Peyer's patch (tissue), 4 donors: ENCODE measurements around the gene CPSF3. TPM values are rescaled to one million over a fixed set of nuclear protein-coding genes. Genes with fewer than 3 reads are reported as not detected.

ENCODE experiments used
- DNase-seq, 3 donors: peaks; one replicate each; pipeline ENCODE4 v3.0.0-alpha.2; 2017 to 2019
- H3K27ac ChIP-seq, 4 donors: fragments of 200-600 bp; sonication (generic); one replicate each; pipeline ENCODE4 v1.5.1; 2016 to 2019
- H3K27me3 ChIP-seq, 2 donors: fragments of 200-600 bp; sonication (generic); one replicate each; pipeline ENCODE4 v1.5.1; 2019
- H3K36me3 ChIP-seq, 3 donors: fragments of 200-600 bp; sonication (generic); one replicate each; pipeline ENCODE4 v1.5.1; 2016 to 2019
- H3K4me1 ChIP-seq, 4 donors: fragments of 200-600 bp; sonication (generic); one replicate each; pipeline ENCODE4 v1.5.1; 2016 to 2019
- H3K4me3 ChIP-seq, 4 donors: fragments of 200-600 bp; sonication (generic); 1 replicate in 3 of 4; 2 replicates in 1 of 4; pipeline ENCODE4 v1.5.1; 2016 to 2019; ENCODE audit warnings: mild to moderate bottlenecking in 1 of 4
- H3K9me3 ChIP-seq, 4 donors: fragments of 200-600 bp; sonication (generic); one replicate each; pipeline ENCODE4 v1.5.1; 2016 to 2019; ENCODE audit warnings: mild to moderate bottlenecking in 1 of 4
- CTCF ChIP-seq, 6 experiments: fragments of 450-650 bp in 4 of 6; fragments of 200-600 bp in 2 of 6; sonication (generic) in 1 of 6; IDR thresholded peaks; one replicate each; pipeline ENCODE4 v1.5.1; 2017 to 2019; ENCODE audit warnings: antibody characterized with exemption in 6 of 6, mild to moderate bottlenecking in 3 of 6, moderate library complexity in 1 of 6
- POLR2A ChIP-seq, 2 donors: fragments of 450-650 bp; IDR thresholded peaks; one replicate each; pipeline ENCODE4 v1.5.1; 2017; ENCODE audit warnings: antibody characterized with exemption in 2 of 2, mild to moderate bottlenecking in 2 of 2, moderate library complexity in 2 of 2
- total RNA-seq, 4 donors: library from RNA; depleted of rRNA; stranded (reverse); fragments of >200 nt; gene quantifications; one replicate each; pipeline ENCODE4 v1.1.0, GENCODE V29; 2016

CPSF3 gene
- total RNA-seq, 4 donors from 2014 or later = 20.1 to 57.8 (median 32.0) TPM

DNA sequence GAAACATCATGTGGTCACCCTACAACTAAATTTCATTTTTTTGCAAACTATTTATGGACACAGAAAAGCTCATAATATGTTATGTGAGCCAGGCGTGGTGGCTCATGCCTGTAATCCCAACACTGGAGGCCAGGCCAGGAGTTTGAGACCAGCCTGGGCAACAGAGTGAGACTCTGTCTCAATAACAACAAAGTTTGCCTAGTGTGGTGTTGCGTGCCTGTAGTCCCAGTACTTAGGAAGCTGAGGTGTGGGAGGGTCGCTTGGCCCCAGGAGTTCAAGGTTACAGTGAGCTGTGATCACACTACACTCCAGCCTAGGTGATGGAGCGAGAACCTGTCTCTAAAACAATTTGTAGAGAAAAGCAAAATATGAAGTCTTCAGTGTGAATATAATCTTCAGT, 56.7 kb downstream of the CPSF3 start:
- Histone ChIP-seq H3K4me1 (peaks cover 0 to 16% (median 5%) of the 10 kb centered on the region in 4 donors), H3K36me3 (peaks cover 0 to 67% (median 0%) of the 10 kb centered on the region in 3 donors), H3K27ac (no peak overlapping the region), H3K4me3 (no peak overlapping the region), H3K9me3 (no peaks in the 10 kb centered on the region), H3K27me3 (no peaks in the 10 kb centered on the region)
- TF ChIP-seq CTCF (IDR thresholded peaks at IDR 0.05) = no peak
- TF ChIP-seq POLR2A (IDR thresholded peaks at IDR 0.05) = no peak
- DNase-seq = no peak

DNA sequence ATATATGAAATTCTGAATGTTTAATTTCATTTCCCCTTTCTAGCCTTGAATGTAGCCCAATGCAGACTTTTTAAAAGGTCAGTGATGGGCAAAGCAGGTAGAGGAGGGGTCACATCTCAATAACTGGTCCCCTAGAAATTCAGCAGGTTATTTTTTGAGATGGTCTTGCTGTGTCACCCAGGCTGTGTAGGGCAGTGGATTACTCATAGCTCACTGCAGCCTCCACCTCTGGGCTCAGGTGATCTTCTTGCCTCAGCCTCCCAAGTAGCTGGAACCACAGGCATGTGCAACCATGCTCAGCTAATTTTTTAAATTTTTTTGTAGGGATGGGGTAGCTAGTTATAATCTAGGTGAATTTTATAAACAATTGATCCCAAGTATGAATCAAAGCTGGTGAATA, 59.7 kb downstream of the CPSF3 start:
- H3K36me3 ChIP-seq = peaks cover 0 to 90% (median 0%) of the 10 kb centered on the region in 3 donors
- no peak for TF ChIP-seq POLR2A (IDR thresholded peaks at IDR 0.05)
- TF ChIP-seq CTCF (IDR thresholded peaks at IDR 0.05) = no peak

GRCh38 chr2:9484533-9484932, 61.1 kb downstream of the CPSF3 start:
- Histone ChIP-seq H3K27me3 (no peaks in the 10 kb centered on the region), H3K4me1 (no peaks in the 10 kb centered on the region), H3K9me3 (no peaks in the 10 kb centered on the region), H3K36me3 (peaks cover 0 to 95% (median 0%) of the 10 kb centered on the region in 3 donors), H3K4me3 (no peak overlapping the region), H3K27ac (no peak overlapping the region)
- DNase-seq = no peak
- TF ChIP-seq POLR2A (IDR thresholded peaks at IDR 0.05) (no peak), CTCF (IDR thresholded peaks at IDR 0.05) (no peak)

More for the DNA sequence above, 59.7 kb downstream of the CPSF3 start:
- no peaks in the 10 kb centered on the region for H3K9me3 ChIP-seq
- H3K4me1 ChIP-seq = no peaks in the 10 kb centered on the region
- DNase-seq = no peak
- no peak overlapping the region for H3K4me3 ChIP-seq
- no peaks in the 10 kb centered on the region for H3K27me3 ChIP-seq
- H3K27ac ChIP-seq = no peak overlapping the region

GRCh38 chr2:9488583-9489547, 65.4 kb downstream of the CPSF3 start:
- no peaks in the 10 kb centered on the region for H3K4me1 ChIP-seq
- TF ChIP-seq POLR2A (IDR thresholded peaks at IDR 0.05) (no peak), CTCF (IDR thresholded peaks at IDR 0.05) (no peak)
- H3K27me3 ChIP-seq = no peaks in the 10 kb centered on the region
- DNase-seq = no peak
- peaks cover 0 to 100% (median 0%) of the 10 kb centered on the region in 3 donors for H3K36me3 ChIP-seq
- H3K27ac ChIP-seq = no peak overlapping the region
- H3K4me3 ChIP-seq = no peak overlapping the region
- H3K9me3 ChIP-seq = no peaks in the 10 kb centered on the region

DNA sequence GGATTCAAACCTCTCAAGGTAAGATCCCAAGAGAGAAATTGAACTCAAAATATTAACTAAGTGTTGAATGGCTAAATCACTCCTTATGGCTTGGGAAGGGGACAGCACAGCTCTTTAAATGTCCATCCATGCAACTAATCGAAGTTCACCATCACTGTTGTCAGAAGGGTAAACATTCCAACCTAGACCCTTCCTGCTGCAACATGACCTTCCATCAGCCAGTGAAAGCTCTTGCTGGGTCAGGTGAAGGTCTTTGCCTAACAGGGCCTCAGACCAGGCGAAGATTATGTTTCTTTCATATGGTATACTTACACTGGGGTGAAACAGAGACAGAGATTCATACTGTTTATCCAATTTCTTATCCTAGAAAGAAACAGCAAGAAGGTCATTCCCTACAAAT, 67.3 kb downstream of the CPSF3 start:
- Histone ChIP-seq H3K36me3 (peaks cover 0 to 96% (median 0%) of the 10 kb centered on the region in 3 donors), H3K27ac (no peak overlapping the region), H3K9me3 (no peaks in the 10 kb centered on the region), H3K4me3 (no peak overlapping the region), H3K27me3 (no peaks in the 10 kb centered on the region), H3K4me1 (no peaks in the 10 kb centered on the region)
- DNase-seq = no peak
- no peak for TF ChIP-seq POLR2A (IDR thresholded peaks at IDR 0.05)
- no peak for TF ChIP-seq CTCF (IDR thresholded peaks at IDR 0.05)
